Measurements from ENCODE around the gene MAEA.
A peak's percentile ranks its signal among the peaks of the same experiment; 100 is the strongest.
"Not testable (repeated sequence)": the region's sequence is repeated elsewhere in the genome, so short reads cannot be mapped to it uniquely, and the experiment has no call there.

Gene MAEA

GRCh38 chr4:1330761-1331590 is 41.3 kb downstream of the MAEA start:
- H3K27me3 Mint-ChIP-seq = no peaks in the 10 kb centered on the region
- intact Hi-C loops (cut with micrococcal nuclease) = no loop called here
- H3K9me3 Mint-ChIP-seq = peaks cover under 1% of the 10 kb centered on the region
- H3K4me3 Mint-ChIP-seq = no peak overlapping the region
- H3K36me3 Mint-ChIP-seq (ENCODE audit: low read depth) = peaks cover 14% of the 10 kb centered on the region
- peaks cover 53% of the 10 kb centered on the region for H3K4me1 Mint-ChIP-seq (ENCODE audit: low read depth)
- H3K27ac Mint-ChIP-seq = peak overlapping the region; percentile 7

GRCh38 chr4:1331591-1332353 is 42.1 kb downstream of the MAEA start:
- no peak overlapping the region for H3K4me3 Mint-ChIP-seq
- H3K36me3 Mint-ChIP-seq (ENCODE audit: low read depth) = peaks cover 22% of the 10 kb centered on the region
- peaks cover 58% of the 10 kb centered on the region for H3K4me1 Mint-ChIP-seq (ENCODE audit: low read depth)
- intact Hi-C loops (cut with micrococcal nuclease) = no loop called here
- H3K27ac Mint-ChIP-seq = peak overlapping the region; percentile 66
- H3K27me3 Mint-ChIP-seq = no peaks in the 10 kb centered on the region
- H3K9me3 Mint-ChIP-seq = peaks cover 6% of the 10 kb centered on the region

GRCh38 chr4:1332686-1333085 is 43.0 kb downstream of the MAEA start:
- peak overlapping the region; percentile 66 for H3K27ac Mint-ChIP-seq
- peaks cover 31% of the 10 kb centered on the region for H3K36me3 Mint-ChIP-seq (ENCODE audit: low read depth)
- intact Hi-C loops (cut with micrococcal nuclease) = no loop called here

GRCh38 chr4:1333256-1333655 is 43.6 kb downstream of the MAEA start:
- H3K4me1 Mint-ChIP-seq (ENCODE audit: low read depth) = peaks cover 58% of the 10 kb centered on the region
- peaks cover 36% of the 10 kb centered on the region for H3K36me3 Mint-ChIP-seq (ENCODE audit: low read depth)
- no peaks in the 10 kb centered on the region for H3K27me3 Mint-ChIP-seq

More at GRCh38 chr4:1332686-1333085, 43.0 kb downstream of the MAEA start:
- H3K4me3 Mint-ChIP-seq = no peak overlapping the region
- H3K4me1 Mint-ChIP-seq (ENCODE audit: low read depth) = peaks cover 58% of the 10 kb centered on the region
- H3K27me3 Mint-ChIP-seq = no peaks in the 10 kb centered on the region
- peaks cover 6% of the 10 kb centered on the region for H3K9me3 Mint-ChIP-seq

GRCh38 chr4:1333851-1334578 is 44.3 kb downstream of the MAEA start:
- intact Hi-C loops (cut with micrococcal nuclease); H3K27me3 Mint-ChIP-seq: not testable (repeated sequence)
- Mint-ChIP-seq H3K27ac (peak overlapping the region; percentile 80), H3K4me3 (peak overlapping the region; percentile 25), H3K4me1 (ENCODE audit: low read depth) (peaks cover 58% of the 10 kb centered on the region), H3K36me3 (ENCODE audit: low read depth) (peaks cover 44% of the 10 kb centered on the region), H3K9me3 (peaks cover 10% of the 10 kb centered on the region)

More at GRCh38 chr4:1333256-1333655, 43.6 kb downstream of the MAEA start:
- intact Hi-C loops (cut with micrococcal nuclease) = no loop called here
- H3K4me3 Mint-ChIP-seq = peak overlapping the region; percentile 47
- H3K27ac Mint-ChIP-seq = peak overlapping the region; percentile 66
- H3K9me3 Mint-ChIP-seq = peaks cover 6% of the 10 kb centered on the region

- Mint-ChIP-seq H3K36me3 (ENCODE audit: low read depth) (peaks cover 49% of the 10 kb centered on the region), H3K4me1 (ENCODE audit: low read depth) (peaks cover 53% of the 10 kb centered on the region), H3K27ac (peak overlapping the region; percentile 80)
Observed at GRCh38 chr4:1334579-1334895, 44.8 kb downstream of the MAEA start.

GRCh38 chr4:1335193-1335883 is 45.6 kb downstream of the MAEA start:
- intact Hi-C loops (cut with micrococcal nuclease); H3K27me3 Mint-ChIP-seq; H3K4me3 Mint-ChIP-seq: not testable (repeated sequence)
- peaks cover 15% of the 10 kb centered on the region for H3K9me3 Mint-ChIP-seq
- H3K4me1 Mint-ChIP-seq (ENCODE audit: low read depth) = peaks cover 49% of the 10 kb centered on the region
- peaks cover 57% of the 10 kb centered on the region for H3K36me3 Mint-ChIP-seq (ENCODE audit: low read depth)
- peak overlapping the region; percentile 80 for H3K27ac Mint-ChIP-seq

More at GRCh38 chr4:1334579-1334895, 44.8 kb downstream of the MAEA start:
- Mint-ChIP-seq H3K4me3 (peak overlapping the region; percentile 25), H3K27me3 (no peaks in the 10 kb centered on the region), H3K9me3 (peaks cover 15% of the 10 kb centered on the region)
- intact Hi-C loops (cut with micrococcal nuclease) = no loop called here

- Mint-ChIP-seq H3K36me3 (ENCODE audit: low read depth) (peaks cover 65% of the 10 kb centered on the region), H3K27ac (no peak overlapping the region), H3K27me3 (no peaks in the 10 kb centered on the region), H3K4me1 (ENCODE audit: low read depth) (peaks cover 43% of the 10 kb centered on the region), H3K4me3 (no peak overlapping the region), H3K9me3 (peaks cover 15% of the 10 kb centered on the region)
- intact Hi-C loops (cut with micrococcal nuclease) = no loop called here
Observed at GRCh38 chr4:1336088-1336491, 46.4 kb downstream of the MAEA start.

- H3K36me3 Mint-ChIP-seq (ENCODE audit: low read depth) = peaks cover 73% of the 10 kb centered on the region
- peaks cover 38% of the 10 kb centered on the region for H3K4me1 Mint-ChIP-seq (ENCODE audit: low read depth)
- no peak overlapping the region for H3K4me3 Mint-ChIP-seq
- H3K27me3 Mint-ChIP-seq = no peaks in the 10 kb centered on the region
- intact Hi-C loops (cut with micrococcal nuclease) = no loop called here
- no peak overlapping the region for H3K27ac Mint-ChIP-seq
- H3K9me3 Mint-ChIP-seq = peaks cover 15% of the 10 kb centered on the region
Observed at GRCh38 chr4:1337376-1337831, 47.7 kb downstream of the MAEA start.

- peaks cover 30% of the 10 kb centered on the region for H3K4me1 Mint-ChIP-seq (ENCODE audit: low read depth)
- H3K9me3 Mint-ChIP-seq = peaks cover 15% of the 10 kb centered on the region
- no peak overlapping the region for H3K27ac Mint-ChIP-seq
- no peaks in the 10 kb centered on the region for H3K27me3 Mint-ChIP-seq
- no peak overlapping the region for H3K4me3 Mint-ChIP-seq
- intact Hi-C loops (cut with micrococcal nuclease) = no loop called here
- H3K36me3 Mint-ChIP-seq (ENCODE audit: low read depth) = peaks cover 73% of the 10 kb centered on the region
Observed at GRCh38 chr4:1337951-1338751, 48.5 kb downstream of the MAEA start.

- Mint-ChIP-seq H3K36me3 (ENCODE audit: low read depth) (peaks cover 73% of the 10 kb centered on the region), H3K4me1 (ENCODE audit: low read depth) (peaks cover 26% of the 10 kb centered on the region), H3K4me3 (no peak overlapping the region), H3K27me3 (no peaks in the 10 kb centered on the region), H3K9me3 (peaks cover 15% of the 10 kb centered on the region), H3K27ac (no peak overlapping the region)
- intact Hi-C loops (cut with micrococcal nuclease) = no loop called here
Observed at GRCh38 chr4:1338752-1339414, 49.2 kb downstream of the MAEA start.

- intact Hi-C loops (cut with micrococcal nuclease) = no loop called here
- no peaks in the 10 kb centered on the region for H3K27me3 Mint-ChIP-seq
- peaks cover 22% of the 10 kb centered on the region for H3K4me1 Mint-ChIP-seq (ENCODE audit: low read depth)
- H3K27ac Mint-ChIP-seq = no peak overlapping the region
- peaks cover 71% of the 10 kb centered on the region for H3K36me3 Mint-ChIP-seq (ENCODE audit: low read depth)
- H3K9me3 Mint-ChIP-seq = peaks cover 15% of the 10 kb centered on the region
- H3K4me3 Mint-ChIP-seq = no peak overlapping the region
Observed at GRCh38 chr4:1339489-1339888, 49.8 kb downstream of the MAEA start.
